Mesendoderm (in vitro differentiated cells): ENCODE measurements around the gene MLLT3.
A peak's percentile ranks its signal among the peaks of the same experiment; 100 is the strongest.

Experiments used
- DNase-seq: peaks from one replicate; pipeline ENCODE4 v3.0.0; 2013
- H2AK5ac ChIP-seq: 2 replicates; pipeline ENCODE4 v1.6.1; 2013; ENCODE audit warnings: low read length, inconsistent platforms
- H2BK120ac ChIP-seq: 2 replicates; pipeline ENCODE4 v1.6.1; 2013; ENCODE audit warnings: low read depth, mild to moderate bottlenecking, low read length, moderate library complexity, mixed read lengths
- H2BK15ac ChIP-seq: replicated peaks from 2 replicates; pipeline ENCODE4 v1.6.1; 2013; ENCODE audit warnings: low read depth, mild to moderate bottlenecking, moderate library complexity
- H2BK5ac ChIP-seq: 2 replicates; pipeline ENCODE4 v1.6.1; 2013; ENCODE audit warnings: low read length, inconsistent platforms
- H3K18ac ChIP-seq: 2 replicates; pipeline ENCODE4 v1.6.1; 2013; ENCODE audit warnings: mild to moderate bottlenecking, low read length, mixed read lengths
- H3K23ac ChIP-seq: one replicate; pipeline ENCODE4 v1.6.1; 2013; ENCODE audit warnings: low read length
- H3K27ac ChIP-seq: 2 replicates; pipeline ENCODE4 v1.5.1; 2013; ENCODE audit warnings: low read depth, mild to moderate bottlenecking, inconsistent platforms, low read length, moderate library complexity
- H3K27me3 ChIP-seq: 2 replicates; pipeline ENCODE4 v1.6.1; 2013; ENCODE audit warnings: low read length, control low read depth, mild to moderate bottlenecking, inconsistent platforms; ENCODE audit not compliant: insufficient read depth, poor library complexity
- H3K36me3 ChIP-seq: 2 replicates; pipeline ENCODE4 v1.6.1; 2013; ENCODE audit warnings: low read length, inconsistent platforms; ENCODE audit not compliant: control insufficient read depth, insufficient read depth
- H3K4ac ChIP-seq: one replicate; pipeline ENCODE4 v1.6.1; 2013; ENCODE audit warnings: low read depth, mild to moderate bottlenecking, low read length, moderate library complexity
- H3K4me1 ChIP-seq: 2 replicates; pipeline ENCODE4 v1.6.1; 2013; ENCODE audit warnings: low read depth, low read length, inconsistent platforms; ENCODE audit not compliant: control insufficient read depth
- H3K4me2 ChIP-seq: 2 replicates; pipeline ENCODE4 v1.6.1; 2013; ENCODE audit warnings: low read length
- H3K4me3 ChIP-seq: 2 replicates; pipeline ENCODE4 v1.5.1; 2013; ENCODE audit warnings: mild to moderate bottlenecking, low read length
- H3K56ac ChIP-seq: one replicate; pipeline ENCODE4 v1.6.1; 2013; ENCODE audit warnings: low read length
- H3K79me1 ChIP-seq: 2 replicates; pipeline ENCODE4 v1.6.1; 2013; ENCODE audit warnings: low read length, inconsistent platforms
- H3K79me2 ChIP-seq: 2 replicates; pipeline ENCODE4 v1.6.1; 2013; ENCODE audit warnings: mild to moderate bottlenecking, low read length; ENCODE audit not compliant: control insufficient read depth, insufficient read depth
- H3K9ac ChIP-seq: 2 replicates; pipeline ENCODE4 v1.6.1; 2013; ENCODE audit warnings: low read length, inconsistent platforms
- H4K5ac ChIP-seq: one replicate; pipeline ENCODE4 v1.6.1; 2013; ENCODE audit warnings: low read length
- H4K8ac ChIP-seq: one replicate; pipeline ENCODE4 v1.6.1; 2013; ENCODE audit warnings: low read depth, mild to moderate bottlenecking, control low read depth, low read length, moderate library complexity
- WGBS: extraction: QIAGEN DNeasy Blood & Tissue Kit; methylation state at CpG from one replicate; pipeline ENCODE4 v1.1.7; 2013; ENCODE audit warnings: low lambda C conversion rate, missing lambda C conversion rate; ENCODE audit not compliant: insufficient coverage; ENCODE audit errors: extremely low coverage; 5-methylcytosine and 5-hydroxymethylcytosine counted together

MLLT3 gene

GRCh38 chr9:20481437-20481836 lies 140.9 kb downstream of the MLLT3 start:
- H3K18ac ChIP-seq, result no peak overlapping the region
- H3K36me3 ChIP-seq, result no peaks in the 10 kb centered on the region
- no peaks in the 10 kb centered on the region for H3K79me1 ChIP-seq
- no peak overlapping the region for H2BK15ac ChIP-seq
- WGBS, result no CpG with 5 or more reads among the region's 5 CpGs
- no peak for DNase-seq
- no peak overlapping the region for H3K9ac ChIP-seq
- no peak overlapping the region for H4K8ac ChIP-seq
- no peak overlapping the region for H3K4ac ChIP-seq
- H3K4me1 ChIP-seq, result peaks cover 2% of the 10 kb centered on the region
- H2AK5ac ChIP-seq, result no peak overlapping the region
- no peak overlapping the region for H3K27ac ChIP-seq
- no peak overlapping the region for H3K56ac ChIP-seq
- no peak overlapping the region for H3K4me2 ChIP-seq
- no peak overlapping the region for H4K5ac ChIP-seq
- no peak overlapping the region for H3K23ac ChIP-seq
- no peaks in the 10 kb centered on the region for H3K27me3 ChIP-seq
- no peak overlapping the region for H3K4me3 ChIP-seq
- no peak overlapping the region for H2BK120ac ChIP-seq
- no peaks in the 10 kb centered on the region for H3K79me2 ChIP-seq
- H2BK5ac ChIP-seq, result no peak overlapping the region

- no peaks in the 10 kb centered on the region for H3K79me1 ChIP-seq
- H3K9ac ChIP-seq, result no peak overlapping the region
- no peaks in the 10 kb centered on the region for H3K36me3 ChIP-seq
- no peak overlapping the region for H3K56ac ChIP-seq
- no peaks in the 10 kb centered on the region for H3K79me2 ChIP-seq
- no CpG with 5 or more reads among the region's 3 CpGs for WGBS
- no peak overlapping the region for H4K8ac ChIP-seq
- H3K4me3 ChIP-seq, result no peak overlapping the region
- H2BK5ac ChIP-seq, result no peak overlapping the region
- H2BK120ac ChIP-seq, result no peak overlapping the region
- H4K5ac ChIP-seq, result no peak overlapping the region
- H3K18ac ChIP-seq, result no peak overlapping the region
- DNase-seq, result no peak
- no peak overlapping the region for H3K4me2 ChIP-seq
- H3K23ac ChIP-seq, result no peak overlapping the region
- H3K27ac ChIP-seq, result no peak overlapping the region
- no peaks in the 10 kb centered on the region for H3K27me3 ChIP-seq
- H3K4me1 ChIP-seq, result peaks cover 2% of the 10 kb centered on the region
- H3K4ac ChIP-seq, result no peak overlapping the region
- no peak overlapping the region for H2BK15ac ChIP-seq
- no peak overlapping the region for H2AK5ac ChIP-seq
Observed at GRCh38 chr9:20480249-20480648, 142.1 kb downstream of the MLLT3 start.

GRCh38 chr9:20479419-20480155 lies 142.7 kb downstream of the MLLT3 start:
- no CpG with 5 or more reads among the region's 2 CpGs for WGBS

GRCh38 chr9:20478786-20479185 lies 143.5 kb downstream of the MLLT3 start:
- Histone ChIP-seq H2AK5ac (no peak overlapping the region), H3K4me2 (no peak overlapping the region), H3K9ac (no peak overlapping the region), H4K5ac (no peak overlapping the region), H3K18ac (no peak overlapping the region), H2BK15ac (no peak overlapping the region), H3K23ac (no peak overlapping the region), H3K4ac (no peak overlapping the region), H3K27me3 (no peaks in the 10 kb centered on the region), H2BK5ac (no peak overlapping the region), H3K79me2 (no peaks in the 10 kb centered on the region), H4K8ac (no peak overlapping the region), H3K27ac (no peak overlapping the region), H3K36me3 (no peaks in the 10 kb centered on the region), H2BK120ac (no peak overlapping the region), H3K4me1 (peaks cover 2% of the 10 kb centered on the region), H3K4me3 (no peak overlapping the region), H3K56ac (no peak overlapping the region), H3K79me1 (no peaks in the 10 kb centered on the region)
- no peak for DNase-seq
- WGBS, result no CpG with 5 or more reads among the region's 2 CpGs

More at GRCh38 chr9:20479419-20480155, 142.7 kb downstream of the MLLT3 start:
- Histone ChIP-seq H3K4me3 (no peak overlapping the region), H2BK15ac (no peak overlapping the region), H3K79me2 (no peaks in the 10 kb centered on the region), H3K27ac (no peak overlapping the region), H3K4me2 (no peak overlapping the region), H3K56ac (no peak overlapping the region), H4K8ac (no peak overlapping the region), H2AK5ac (no peak overlapping the region), H3K23ac (no peak overlapping the region), H3K9ac (no peak overlapping the region), H3K4me1 (peaks cover 2% of the 10 kb centered on the region), H3K4ac (no peak overlapping the region), H3K79me1 (no peaks in the 10 kb centered on the region), H4K5ac (no peak overlapping the region), H2BK5ac (no peak overlapping the region), H2BK120ac (no peak overlapping the region), H3K36me3 (no peaks in the 10 kb centered on the region), H3K27me3 (no peaks in the 10 kb centered on the region), H3K18ac (no peak overlapping the region)
- DNase-seq, result no peak

GRCh38 chr9:20477940-20478620 lies 144.2 kb downstream of the MLLT3 start:
- H3K27me3 ChIP-seq, result no peaks in the 10 kb centered on the region
- peaks cover 2% of the 10 kb centered on the region for H3K4me1 ChIP-seq
- H3K79me1 ChIP-seq, result no peaks in the 10 kb centered on the region
- H4K8ac ChIP-seq, result no peak overlapping the region
- no peak overlapping the region for H2BK5ac ChIP-seq
- WGBS, result no CpG with 5 or more reads among the region's 7 CpGs
- no peak overlapping the region for H3K9ac ChIP-seq
- peak; percentile 33 for DNase-seq
- no peak overlapping the region for H3K56ac ChIP-seq
- no peak overlapping the region for H2AK5ac ChIP-seq
- H4K5ac ChIP-seq, result no peak overlapping the region
- H3K4me2 ChIP-seq, result no peak overlapping the region
- H2BK15ac ChIP-seq, result no peak overlapping the region
- no peak overlapping the region for H3K27ac ChIP-seq
- no peak overlapping the region for H3K4me3 ChIP-seq
- no peak overlapping the region for H2BK120ac ChIP-seq
- no peaks in the 10 kb centered on the region for H3K36me3 ChIP-seq
- H3K79me2 ChIP-seq, result no peaks in the 10 kb centered on the region
- no peak overlapping the region for H3K4ac ChIP-seq
- H3K23ac ChIP-seq, result no peak overlapping the region
- no peak overlapping the region for H3K18ac ChIP-seq
